GM23338 (cell line): Measurements from ENCODE around the gene TMEM45A. TPM values are rescaled to one million over a fixed set of nuclear protein-coding genes. Genes with fewer than 3 reads are reported as not detected.

Source experiments
- ATAC-seq: fragments of 200-7000 bp; cut with Tn5 transposase; 3 replicates; pipeline ENCODE4 v1.9.1; 2020
- DNase-seq: peaks from one replicate; pipeline ENCODE4 v3.0.0-alpha.2; 2015; ENCODE audit warnings: low spot score
- H2AFZ ChIP-seq: fragments of 200-600 bp; sonication (generic); 2 replicates; pipeline ENCODE4 v1.8.0; 2016; ENCODE audit warnings: antibody characterized with exemption, mild to moderate bottlenecking, moderate library complexity
- H3F3A ChIP-seq: fragments of 200-600 bp; sonication (generic); replicated peaks from 2 replicates; pipeline ENCODE4 v1.8.0; 2017; ENCODE audit warnings: antibody characterized with exemption, mixed run types, low read depth
- H3K27ac ChIP-seq: fragments of 200-600 bp; sonication (generic); 2 replicates; pipeline ENCODE4 v1.6.1; 2016; ENCODE audit warnings: low read depth
- H3K27me3 ChIP-seq: fragments of 200-600 bp; sonication (generic); 2 replicates; pipeline ENCODE4 v1.8.0; 2016; ENCODE audit warnings: mild to moderate bottlenecking, mixed run types, moderate library complexity; ENCODE audit not compliant: insufficient read depth
- H3K36me3 ChIP-seq: fragments of 200-600 bp; sonication (generic); 2 replicates; pipeline ENCODE4 v1.8.0; 2016; ENCODE audit warnings: mild to moderate bottlenecking; ENCODE audit not compliant: insufficient read depth
- H3K4me1 ChIP-seq: fragments of 200-600 bp; sonication (generic); 2 replicates; pipeline ENCODE4 v1.8.0; 2016; ENCODE audit warnings: mild to moderate bottlenecking, moderate library complexity; ENCODE audit not compliant: insufficient read depth
- H3K4me2 ChIP-seq: fragments of 200-600 bp; sonication (generic); 2 replicates; pipeline ENCODE4 v1.7.1; 2017; ENCODE audit warnings: mixed run types
- H3K4me3 ChIP-seq: fragments of 200-600 bp; sonication (generic); 2 replicates; pipeline ENCODE4 v1.6.1; 2016; ENCODE audit warnings: mixed run types
- H3K79me2 ChIP-seq: fragments of 200-600 bp; sonication (generic); replicated peaks from 2 replicates; pipeline ENCODE4 v1.8.0; 2017; ENCODE audit warnings: mild to moderate bottlenecking; ENCODE audit not compliant: insufficient read depth
- H3K9me2 ChIP-seq: fragments of 200-600 bp; sonication (generic); 2 replicates; pipeline ENCODE4 v1.8.0; 2017; ENCODE audit not compliant: insufficient read depth
- H4K20me1 ChIP-seq: fragments of 200-600 bp; sonication (generic); replicated peaks from 2 replicates; pipeline ENCODE4 v1.8.0; 2017; ENCODE audit warnings: mild to moderate bottlenecking; ENCODE audit not compliant: insufficient read depth
- H3K27ac Mint-ChIP-seq: 2 replicates; pipeline ENCODE4 v1.8.0; 2020; ENCODE audit warnings: inconsistent platforms, mild to moderate bottlenecking, moderate library complexity, mixed read lengths
- H3K27me3 Mint-ChIP-seq: 3 replicates; pipeline ENCODE4 v1.8.0; 2022; ENCODE audit warnings: low read depth, mild to moderate bottlenecking, moderate library complexity, mixed read lengths, inconsistent platforms; ENCODE audit not compliant: insufficient read depth, poor library complexity
- H3K36me3 Mint-ChIP-seq: 3 replicates; pipeline ENCODE4 v1.8.0; 2021; ENCODE audit warnings: low read depth, mild to moderate bottlenecking, inconsistent platforms, moderate library complexity, mixed read lengths
- H3K4me1 Mint-ChIP-seq: 3 replicates; pipeline ENCODE4 v1.8.0; 2020; ENCODE audit warnings: mild to moderate bottlenecking, inconsistent platforms, mixed read lengths
- H3K4me3 Mint-ChIP-seq: 3 replicates; pipeline ENCODE4 v1.8.0; 2021; ENCODE audit warnings: moderate library complexity, mild to moderate bottlenecking, inconsistent platforms, mixed read lengths
- H3K9me3 Mint-ChIP-seq: 3 replicates; pipeline ENCODE4 v1.8.0; 2020; ENCODE audit warnings: moderate library complexity, mild to moderate bottlenecking, inconsistent platforms, mixed read lengths
- CREB1 ChIP-seq: fragments of 250-450 bp; sonication (Bioruptor Pico); IDR thresholded peaks from 2 replicates; pipeline ENCODE4 v1.5.0; 2020; ENCODE audit warnings: low read depth, mild to moderate bottlenecking, moderate library complexity
- EZH2 ChIP-seq: fragments of 200-600 bp; sonication (generic); IDR thresholded peaks from one replicate; pipeline ENCODE4 v1.8.0; 2017; ENCODE audit warnings: antibody characterized with exemption, mild to moderate bottlenecking, low read depth; ENCODE audit not compliant: unreplicated experiment
- EZH2phosphoT487 ChIP-seq: fragments of 200-600 bp; sonication (generic); IDR thresholded peaks from one replicate; pipeline ENCODE4 v1.8.1; 2018; ENCODE audit warnings: antibody characterized with exemption; ENCODE audit not compliant: unreplicated experiment
- JUNB ChIP-seq: IDR thresholded peaks from one replicate; pipeline ENCODE4 v1.6.1; 2016; ENCODE audit warnings: antibody characterized with exemption; ENCODE audit not compliant: unreplicated experiment
- NANOG ChIP-seq: IDR thresholded peaks from 2 replicates; pipeline ENCODE4 v1.6.1; 2016; ENCODE audit warnings: antibody characterized with exemption, borderline replicate concordance
- STAT1 ChIP-seq: IDR thresholded peaks from one replicate; pipeline ENCODE4 v1.6.1; 2016; ENCODE audit warnings: antibody characterized with exemption; ENCODE audit not compliant: unreplicated experiment
- ZNF331 ChIP-seq: fragments of 250-450 bp; sonication (Bioruptor Pico); IDR thresholded peaks from 2 replicates; pipeline ENCODE4 v1.5.0; 2020; ENCODE audit warnings: low read depth, mild to moderate bottlenecking, moderate library complexity
- polyA plus RNA-seq: library from polyadenylated mRNA; unstranded; fragments of >200 nt; fragmentation: Nextera tagmentation; extraction: Ambion mirVana; gene quantifications from 2 replicates; pipeline ENCODE4 v1.2.1, GENCODE V29; 2016
- total RNA-seq: library from RNA; depleted of rRNA; stranded (reverse); fragments of >200 nt; shearing (Covaris generic); gene quantifications from 2 replicates; pipeline ENCODE4 v1.2.3, GENCODE V29; 2014
- TF ChIP-seq, protein P1 (sequence below): fragments of 250-450 bp; sonication (Bioruptor Pico); IDR thresholded peaks from 2 replicates; pipeline ENCODE4 v1.5.0; 2020; ENCODE audit warnings: mild to moderate bottlenecking, moderate library complexity
- TF ChIP-seq, protein P2 (sequence below): IDR thresholded peaks from one replicate; pipeline ENCODE4 v1.6.1; 2018; ENCODE audit warnings: antibody characterized with exemption; ENCODE audit not compliant: unreplicated experiment
- TF ChIP-seq, protein P3 (sequence below): IDR thresholded peaks from 2 replicates; pipeline ENCODE4 v1.6.1; 2016; ENCODE audit warnings: antibody characterized with exemption

Gene TMEM45A
- total and polyA plus RNA-seq, 2 experiments from 2014 or later: 6.5 to 12.7 TPM

DNA sequence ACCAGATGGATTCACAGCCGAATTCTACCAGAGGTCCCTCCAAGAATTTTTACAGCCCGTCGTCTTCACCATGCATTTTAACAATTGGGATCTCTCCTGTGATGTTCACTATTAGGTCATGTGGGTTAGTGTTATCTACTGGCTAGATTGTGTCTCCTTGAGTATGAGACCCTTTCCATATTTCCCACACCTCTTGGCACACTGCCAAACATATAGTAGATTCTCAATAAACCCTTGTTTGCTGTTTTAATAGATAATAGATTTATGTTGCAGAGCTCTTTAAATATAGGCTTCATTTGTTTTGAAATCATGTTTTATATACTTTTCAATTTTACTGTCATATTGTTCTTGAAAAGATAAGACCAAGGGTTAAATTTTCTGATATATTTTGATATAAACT is 82.1 kb downstream of the TMEM45A start:
- Histone ChIP-seq H3K27ac (no peak overlapping the region), H3K36me3 (no peaks in the 10 kb centered on the region), H3F3A (no peaks in the 10 kb centered on the region), H3K27me3 (no peaks in the 10 kb centered on the region), H3K4me3 (no peak overlapping the region), H3K9me2 (peaks cover 4% of the 10 kb centered on the region; the same call in 1 of the 2 replicates), H3K4me2 (no peak overlapping the region), H3K79me2 (no peaks in the 10 kb centered on the region), H4K20me1 (no peaks in the 10 kb centered on the region), H3K4me1 (0 out of 2 replicates have a peak, but pooled peaks cover 7% of the 10 kb centered on the region), H2AFZ (no peak overlapping the region)
- H3K4me3 Mint-ChIP-seq: no peak overlapping the region
- H3K9me3 Mint-ChIP-seq: no peaks in the 10 kb centered on the region
- peaks cover 2% of the 10 kb centered on the region for H3K27me3 Mint-ChIP-seq
- DNase-seq: no peak
- TF ChIP-seq CREB1 (no peak), ZNF331 (CRISPR knock-in tag) (no peak), STAT1 (no peak), JUNB (no peak), NANOG (no peak), EZH2phosphoT487 (no peak), EZH2 (no peak)
- TF ChIP-seq, protein P1, sequence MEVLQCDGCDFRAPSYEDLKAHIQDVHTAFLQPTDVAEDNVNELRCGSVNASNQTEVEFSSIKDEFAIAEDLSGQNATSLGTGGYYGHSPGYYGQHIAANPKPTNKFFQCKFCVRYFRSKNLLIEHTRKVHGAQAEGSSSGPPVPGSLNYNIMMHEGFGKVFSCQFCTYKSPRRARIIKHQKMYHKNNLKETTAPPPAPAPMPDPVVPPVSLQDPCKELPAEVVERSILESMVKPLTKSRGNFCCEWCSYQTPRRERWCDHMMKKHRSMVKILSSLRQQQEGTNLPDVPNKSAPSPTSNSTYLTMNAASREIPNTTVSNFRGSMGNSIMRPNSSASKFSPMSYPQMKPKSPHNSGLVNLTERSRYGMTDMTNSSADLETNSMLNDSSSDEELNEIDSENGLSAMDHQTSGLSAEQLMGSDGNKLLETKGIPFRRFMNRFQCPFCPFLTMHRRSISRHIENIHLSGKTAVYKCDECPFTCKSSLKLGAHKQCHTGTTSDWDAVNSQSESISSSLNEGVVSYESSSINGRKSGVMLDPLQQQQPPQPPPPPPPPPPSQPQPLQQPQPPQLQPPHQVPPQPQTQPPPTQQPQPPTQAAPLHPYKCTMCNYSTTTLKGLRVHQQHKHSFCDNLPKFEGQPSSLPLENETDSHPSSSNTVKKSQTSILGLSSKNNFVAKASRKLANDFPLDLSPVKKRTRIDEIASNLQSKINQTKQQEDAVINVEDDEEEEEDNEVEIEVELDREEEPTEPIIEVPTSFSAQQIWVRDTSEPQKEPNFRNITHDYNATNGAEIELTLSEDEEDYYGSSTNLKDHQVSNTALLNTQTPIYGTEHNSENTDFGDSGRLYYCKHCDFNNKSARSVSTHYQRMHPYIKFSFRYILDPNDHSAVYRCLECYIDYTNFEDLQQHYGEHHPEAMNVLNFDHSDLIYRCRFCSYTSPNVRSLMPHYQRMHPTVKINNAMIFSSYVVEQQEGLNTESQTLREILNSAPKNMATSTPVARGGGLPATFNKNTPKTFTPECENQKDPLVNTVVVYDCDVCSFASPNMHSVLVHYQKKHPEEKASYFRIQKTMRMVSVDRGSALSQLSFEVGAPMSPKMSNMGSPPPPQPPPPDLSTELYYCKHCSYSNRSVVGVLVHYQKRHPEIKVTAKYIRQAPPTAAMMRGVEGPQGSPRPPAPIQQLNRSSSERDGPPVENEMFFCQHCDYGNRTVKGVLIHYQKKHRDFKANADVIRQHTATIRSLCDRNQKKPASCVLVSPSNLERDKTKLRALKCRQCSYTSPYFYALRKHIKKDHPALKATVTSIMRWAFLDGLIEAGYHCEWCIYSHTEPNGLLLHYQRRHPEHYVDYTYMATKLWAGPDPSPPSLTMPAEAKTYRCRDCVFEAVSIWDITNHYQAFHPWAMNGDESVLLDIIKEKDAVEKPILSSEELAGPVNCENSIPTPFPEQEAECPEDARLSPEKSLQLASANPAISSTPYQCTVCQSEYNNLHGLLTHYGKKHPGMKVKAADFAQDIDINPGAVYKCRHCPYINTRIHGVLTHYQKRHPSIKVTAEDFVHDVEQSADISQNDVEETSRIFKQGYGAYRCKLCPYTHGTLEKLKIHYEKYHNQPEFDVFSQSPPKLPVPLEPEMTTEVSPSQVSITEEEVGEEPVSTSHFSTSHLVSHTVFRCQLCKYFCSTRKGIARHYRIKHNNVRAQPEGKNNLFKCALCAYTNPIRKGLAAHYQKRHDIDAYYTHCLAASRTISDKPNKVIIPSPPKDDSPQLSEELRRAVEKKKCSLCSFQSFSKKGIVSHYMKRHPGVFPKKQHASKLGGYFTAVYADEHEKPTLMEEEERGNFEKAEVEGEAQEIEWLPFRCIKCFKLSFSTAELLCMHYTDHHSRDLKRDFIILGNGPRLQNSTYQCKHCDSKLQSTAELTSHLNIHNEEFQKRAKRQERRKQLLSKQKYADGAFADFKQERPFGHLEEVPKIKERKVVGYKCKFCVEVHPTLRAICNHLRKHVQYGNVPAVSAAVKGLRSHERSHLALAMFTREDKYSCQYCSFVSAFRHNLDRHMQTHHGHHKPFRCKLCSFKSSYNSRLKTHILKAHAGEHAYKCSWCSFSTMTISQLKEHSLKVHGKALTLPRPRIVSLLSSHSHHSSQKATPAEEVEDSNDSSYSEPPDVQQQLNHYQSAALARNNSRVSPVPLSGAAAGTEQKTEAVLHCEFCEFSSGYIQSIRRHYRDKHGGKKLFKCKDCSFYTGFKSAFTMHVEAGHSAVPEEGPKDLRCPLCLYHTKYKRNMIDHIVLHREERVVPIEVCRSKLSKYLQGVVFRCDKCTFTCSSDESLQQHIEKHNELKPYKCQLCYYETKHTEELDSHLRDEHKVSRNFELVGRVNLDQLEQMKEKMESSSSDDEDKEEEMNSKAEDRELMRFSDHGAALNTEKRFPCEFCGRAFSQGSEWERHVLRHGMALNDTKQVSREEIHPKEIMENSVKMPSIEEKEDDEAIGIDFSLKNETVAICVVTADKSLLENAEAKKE: no peak
- TF ChIP-seq, protein P2, sequence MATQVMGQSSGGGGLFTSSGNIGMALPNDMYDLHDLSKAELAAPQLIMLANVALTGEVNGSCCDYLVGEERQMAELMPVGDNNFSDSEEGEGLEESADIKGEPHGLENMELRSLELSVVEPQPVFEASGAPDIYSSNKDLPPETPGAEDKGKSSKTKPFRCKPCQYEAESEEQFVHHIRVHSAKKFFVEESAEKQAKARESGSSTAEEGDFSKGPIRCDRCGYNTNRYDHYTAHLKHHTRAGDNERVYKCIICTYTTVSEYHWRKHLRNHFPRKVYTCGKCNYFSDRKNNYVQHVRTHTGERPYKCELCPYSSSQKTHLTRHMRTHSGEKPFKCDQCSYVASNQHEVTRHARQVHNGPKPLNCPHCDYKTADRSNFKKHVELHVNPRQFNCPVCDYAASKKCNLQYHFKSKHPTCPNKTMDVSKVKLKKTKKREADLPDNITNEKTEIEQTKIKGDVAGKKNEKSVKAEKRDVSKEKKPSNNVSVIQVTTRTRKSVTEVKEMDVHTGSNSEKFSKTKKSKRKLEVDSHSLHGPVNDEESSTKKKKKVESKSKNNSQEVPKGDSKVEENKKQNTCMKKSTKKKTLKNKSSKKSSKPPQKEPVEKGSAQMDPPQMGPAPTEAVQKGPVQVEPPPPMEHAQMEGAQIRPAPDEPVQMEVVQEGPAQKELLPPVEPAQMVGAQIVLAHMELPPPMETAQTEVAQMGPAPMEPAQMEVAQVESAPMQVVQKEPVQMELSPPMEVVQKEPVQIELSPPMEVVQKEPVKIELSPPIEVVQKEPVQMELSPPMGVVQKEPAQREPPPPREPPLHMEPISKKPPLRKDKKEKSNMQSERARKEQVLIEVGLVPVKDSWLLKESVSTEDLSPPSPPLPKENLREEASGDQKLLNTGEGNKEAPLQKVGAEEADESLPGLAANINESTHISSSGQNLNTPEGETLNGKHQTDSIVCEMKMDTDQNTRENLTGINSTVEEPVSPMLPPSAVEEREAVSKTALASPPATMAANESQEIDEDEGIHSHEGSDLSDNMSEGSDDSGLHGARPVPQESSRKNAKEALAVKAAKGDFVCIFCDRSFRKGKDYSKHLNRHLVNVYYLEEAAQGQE: no peak
- TF ChIP-seq, protein P3, sequence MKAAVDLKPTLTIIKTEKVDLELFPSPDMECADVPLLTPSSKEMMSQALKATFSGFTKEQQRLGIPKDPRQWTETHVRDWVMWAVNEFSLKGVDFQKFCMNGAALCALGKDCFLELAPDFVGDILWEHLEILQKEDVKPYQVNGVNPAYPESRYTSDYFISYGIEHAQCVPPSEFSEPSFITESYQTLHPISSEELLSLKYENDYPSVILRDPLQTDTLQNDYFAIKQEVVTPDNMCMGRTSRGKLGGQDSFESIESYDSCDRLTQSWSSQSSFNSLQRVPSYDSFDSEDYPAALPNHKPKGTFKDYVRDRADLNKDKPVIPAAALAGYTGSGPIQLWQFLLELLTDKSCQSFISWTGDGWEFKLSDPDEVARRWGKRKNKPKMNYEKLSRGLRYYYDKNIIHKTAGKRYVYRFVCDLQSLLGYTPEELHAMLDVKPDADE: no peak
- peaks cover 14% of the 10 kb centered on the region for H3K4me1 Mint-ChIP-seq
- no peaks in the 10 kb centered on the region for H3K36me3 Mint-ChIP-seq
- no peak overlapping the region for H3K27ac Mint-ChIP-seq
- ATAC-seq: no peak
